Chondrocyte (in vitro differentiated cells): Measurements from ENCODE around the gene DTNA. TPM values are rescaled to one million over a fixed set of nuclear protein-coding genes. Genes with fewer than 3 reads are reported as not detected.
A peak's percentile ranks its signal among the peaks of the same experiment; 100 is the strongest.

Source experiments
- DNase-seq: peaks from one replicate; pipeline ENCODE4 v3.0.0; 2021; ENCODE audit warnings: mixed read lengths, low spot score
- H3K27ac Mint-ChIP-seq: one replicate; pipeline ENCODE4 v1.8.0; 2021; ENCODE audit warnings: mild to moderate bottlenecking, moderate library complexity, mixed read lengths; ENCODE audit not compliant: unreplicated experiment
- H3K27me3 Mint-ChIP-seq: 2 replicates; pipeline ENCODE4 v1.8.0; 2021; ENCODE audit warnings: low read depth, mixed read lengths
- H3K36me3 Mint-ChIP-seq: 2 replicates; pipeline ENCODE4 v1.8.0; 2021; ENCODE audit warnings: low read depth, mixed read lengths
- H3K4me1 Mint-ChIP-seq: 2 replicates; pipeline ENCODE4 v1.8.0; 2021; ENCODE audit warnings: low read depth, mild to moderate bottlenecking, mixed read lengths
- H3K4me3 Mint-ChIP-seq: one replicate; pipeline ENCODE4 v1.8.0; 2021; ENCODE audit warnings: mild to moderate bottlenecking, moderate library complexity, mixed read lengths; ENCODE audit not compliant: unreplicated experiment
- H3K9me3 Mint-ChIP-seq: 2 replicates; pipeline ENCODE4 v1.8.0; 2021; ENCODE audit warnings: low read depth, mixed read lengths
- CTCF ChIP-seq: fragments of 200-600 bp; sonication (generic); IDR thresholded peaks from 2 replicates; pipeline ENCODE4 v1.5.0; 2021; ENCODE audit warnings: antibody characterized with exemption, mild to moderate bottlenecking, moderate library complexity
- total RNA-seq: library from RNA; stranded (reverse); gene quantifications from 3 replicates; pipeline ENCODE4 v1.2.1, GENCODE V29; 2021

DTNA gene
- total RNA-seq, 1 donor from 2014 or later = 3.7 TPM

- peak; percentile 81 for TF ChIP-seq CTCF
- Mint-ChIP-seq H3K9me3 (no peaks in the 10 kb centered on the region), H3K27ac (peak overlapping the region; percentile 5), H3K4me3 (no peak overlapping the region), H3K36me3 (no peaks in the 10 kb centered on the region), H3K4me1 (peaks cover 20% of the 10 kb centered on the region), H3K27me3 (no peaks in the 10 kb centered on the region)
- no peak for DNase-seq
Observed at GRCh38 chr18:34880882-34881834, 171.1 kb downstream of the DTNA start.

GRCh38 chr18:34884436-34884835 lies 174.3 kb downstream of the DTNA start:
- Mint-ChIP-seq H3K27me3 (no peaks in the 10 kb centered on the region), H3K27ac (no peak overlapping the region), H3K4me3 (no peak overlapping the region), H3K36me3 (no peaks in the 10 kb centered on the region), H3K9me3 (no peaks in the 10 kb centered on the region), H3K4me1 (peaks cover 28% of the 10 kb centered on the region)
- TF ChIP-seq CTCF = no peak
- no peak for DNase-seq

GRCh38 chr18:34886177-34886576 lies 176.1 kb downstream of the DTNA start:
- TF ChIP-seq CTCF = no peak
- no peak overlapping the region for H3K27ac Mint-ChIP-seq
- no peak for DNase-seq
- no peaks in the 10 kb centered on the region for H3K36me3 Mint-ChIP-seq
- no peaks in the 10 kb centered on the region for H3K9me3 Mint-ChIP-seq
- H3K27me3 Mint-ChIP-seq = no peaks in the 10 kb centered on the region
- peaks cover 16% of the 10 kb centered on the region for H3K4me1 Mint-ChIP-seq
- no peak overlapping the region for H3K4me3 Mint-ChIP-seq

DNA sequence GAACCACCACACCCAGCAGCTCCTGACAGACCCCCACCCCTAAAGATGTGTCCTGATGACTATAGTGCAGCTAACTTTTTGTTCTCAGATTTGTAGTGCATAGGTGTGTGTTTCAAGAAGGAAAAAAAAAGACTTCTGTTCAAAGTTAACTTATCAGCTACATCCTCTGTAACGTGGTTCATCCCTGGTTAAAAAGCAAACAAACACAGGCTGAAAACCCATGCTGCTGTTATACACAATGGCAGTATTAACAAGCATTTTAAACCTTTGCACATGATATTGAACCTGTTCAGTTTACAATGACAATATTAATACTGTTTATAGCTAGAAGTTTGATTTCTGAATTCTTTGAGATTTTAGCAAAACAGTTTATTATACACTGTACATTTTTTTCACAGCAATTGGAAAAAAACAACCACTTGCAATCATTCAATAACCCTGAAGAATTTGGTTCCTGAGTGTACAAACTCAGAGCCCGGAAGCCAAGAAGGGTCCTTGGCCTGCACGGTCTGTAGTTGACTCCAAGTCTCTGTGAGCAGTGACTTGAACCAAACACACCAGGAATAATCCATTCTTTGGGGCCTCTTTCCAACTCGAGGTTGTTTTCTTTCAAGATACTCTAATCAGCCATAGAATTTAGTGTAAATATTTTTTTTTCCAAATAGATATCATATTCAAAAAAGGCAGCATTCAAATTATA lies 177.9 kb downstream of the DTNA start:
- H3K36me3 Mint-ChIP-seq = peaks cover 2% of the 10 kb centered on the region
- no peak for DNase-seq
- peaks cover 15% of the 10 kb centered on the region for H3K4me1 Mint-ChIP-seq
- H3K27ac Mint-ChIP-seq = peak overlapping the region; percentile 54
- no peak for TF ChIP-seq CTCF
- H3K9me3 Mint-ChIP-seq = peaks cover 2% of the 10 kb centered on the region
- no peaks in the 10 kb centered on the region for H3K27me3 Mint-ChIP-seq
- no peak overlapping the region for H3K4me3 Mint-ChIP-seq

- Mint-ChIP-seq H3K4me1 (peaks cover 12% of the 10 kb centered on the region), H3K27ac (no peak overlapping the region), H3K4me3 (no peak overlapping the region), H3K27me3 (no peaks in the 10 kb centered on the region), H3K9me3 (peaks cover 15% of the 10 kb centered on the region), H3K36me3 (peaks cover 2% of the 10 kb centered on the region)
- no peak for DNase-seq
- no peak for TF ChIP-seq CTCF
Observed at GRCh38 chr18:34890486-34891085, 180.5 kb downstream of the DTNA start.
